Endothelial cell of umbilical vein (primary cell): ENCODE results near the gene CACNA1C.

Source experiments
- CTCF ChIP-seq, 2 donors: IDR thresholded peaks; 1 replicate in 1 of 2; 2 replicates in 1 of 2; pipeline ENCODE4 v1.5.1; 2011; ENCODE audit warnings: low read length in 2 of 2, mild to moderate bottlenecking in 2 of 2, moderate library complexity in 2 of 2, control low read depth in 1 of 2, inconsistent platforms in 1 of 2, low read depth in 1 of 2; ENCODE audit not compliant: insufficient read depth in 1 of 2; ENCODE audit errors: extremely low read depth in 1 of 2
- EZH2 ChIP-seq: IDR thresholded peaks from 2 replicates; pipeline ENCODE4 v1.6.1; 2012; ENCODE audit warnings: borderline replicate concordance, low read depth, mild to moderate bottlenecking, moderate library complexity, low read length, inconsistent platforms; ENCODE audit not compliant: severe bottlenecking
- FOS ChIP-seq: IDR thresholded peaks from 2 replicates; pipeline ENCODE4 v1.6.1; 2011; ENCODE audit warnings: mild to moderate bottlenecking, low read length, moderate library complexity, borderline replicate concordance; ENCODE audit not compliant: insufficient read depth
- GATA2 ChIP-seq: IDR thresholded peaks from 2 replicates; pipeline ENCODE4 v1.7.0; 2011; ENCODE audit warnings: low read depth, mild to moderate bottlenecking, moderate library complexity, mixed read lengths, low read length; ENCODE audit not compliant: insufficient read length, insufficient read depth
- JUN ChIP-seq: IDR thresholded peaks from 2 replicates; pipeline ENCODE4 v1.6.1; 2011; ENCODE audit warnings: borderline replicate concordance, low read depth; ENCODE audit not compliant: insufficient read length, insufficient read depth
- MAX ChIP-seq: IDR thresholded peaks from 2 replicates; pipeline ENCODE4 v1.6.1; 2011; ENCODE audit not compliant: insufficient read depth, insufficient read length
- POLR2A ChIP-seq: IDR thresholded peaks from 2 replicates; pipeline ENCODE4 v1.6.1; 2012; ENCODE audit warnings: low read depth, mild to moderate bottlenecking, control low read depth, low read length
- POLR2AphosphoS5 ChIP-seq: IDR thresholded peaks from 2 replicates; pipeline ENCODE4 v1.6.1; 2012; ENCODE audit warnings: low read depth, mild to moderate bottlenecking, control low read depth, low read length, moderate library complexity; ENCODE audit not compliant: insufficient read depth

- no peak for TF ChIP-seq POLR2AphosphoS5
- no peak for TF ChIP-seq CTCF (IDR thresholded peaks at IDR 0.05; ENCODE audit: extremely low read depth in 1 of 2, insufficient read depth in 1 of 2, low read depth in 1 of 2, low read length in 2 of 2)
- no peak for TF ChIP-seq EZH2
- TF ChIP-seq MAX: no peak
- no peak for TF ChIP-seq JUN
- TF ChIP-seq FOS: no peak
- TF ChIP-seq POLR2A: no peak
- no peak for TF ChIP-seq GATA2
Observed at GRCh38 chr12:2551412-2551900, 498.7 kb downstream of the CACNA1C start.
